GM21360 (cell line): Measurements from ENCODE around the gene VPS35.
A peak's percentile ranks its signal among the peaks of the same experiment; 100 is the strongest.
"Not testable (repeated sequence)": the region's sequence is repeated elsewhere in the genome, so short reads cannot be mapped to it uniquely, and the experiment has no call there.

Source experiments
- ATAC-seq: cut with Tn5 transposase; IDR thresholded peaks from one replicate; pipeline ENCODE4 v1.9.1; 2021; ENCODE audit warnings: mild to moderate bottlenecking, moderate library complexity; ENCODE audit not compliant: unreplicated experiment

VPS35 gene

GRCh38 chr16:46673320-46674013 lies 15.5 kb downstream of the VPS35 start:
- ATAC-seq: peak; percentile 88

- ATAC-seq: no peak
Measured at GRCh38 chr16:46662123-46662522, 26.9 kb downstream of the VPS35 start.

GRCh38 chr16:46658925-46659324 lies 30.1 kb downstream of the VPS35 start:
- ATAC-seq: peak; percentile 96

- ATAC-seq: no peak
Measured at GRCh38 chr16:46651305-46651704, 37.7 kb downstream of the VPS35 start.

GRCh38 chr16:46650254-46650623 lies 38.7 kb downstream of the VPS35 start:
- no peak for ATAC-seq

- no peak for ATAC-seq
Measured at GRCh38 chr16:46649588-46650253, 39.3 kb downstream of the VPS35 start.

GRCh38 chr16:46648656-46649055 lies 40.3 kb downstream of the VPS35 start:
- no peak for ATAC-seq

- no peak for ATAC-seq
Measured at GRCh38 chr16:46638947-46639925, 49.7 kb downstream of the VPS35 start.

GRCh38 chr16:46632778-46633733 lies 55.9 kb downstream of the VPS35 start:
- no peak for ATAC-seq

GRCh38 chr16:46629331-46630219 lies 59.4 kb downstream of the VPS35 start:
- ATAC-seq: no peak

- ATAC-seq: no peak
Measured at GRCh38 chr16:46627746-46628145, 61.2 kb downstream of the VPS35 start.

- ATAC-seq: not testable (repeated sequence)
Measured at GRCh38 chr16:46626681-46627080, 62.3 kb downstream of the VPS35 start.

GRCh38 chr16:46624862-46625261 lies 64.1 kb downstream of the VPS35 start:
- not testable (repeated sequence) for ATAC-seq

GRCh38 chr16:46623707-46624106 lies 65.3 kb downstream of the VPS35 start:
- not testable (repeated sequence) for ATAC-seq

GRCh38 chr16:46623246-46623645 lies 65.7 kb downstream of the VPS35 start:
- ATAC-seq: not testable (repeated sequence)

GRCh38 chr16:46621934-46622676 lies 66.9 kb downstream of the VPS35 start:
- no peak for ATAC-seq

GRCh38 chr16:46621006-46621933 lies 67.7 kb downstream of the VPS35 start, which contains the start of gene SHCBP1:
Gene SHCBP1 (minus strand): TSS chr16:46621379. CDS start chr16:46621359, 20 bp downstream.
- ATAC-seq: peak; percentile 86
